Measurements from ENCODE around the gene CASP2.

The CASP2 gene

DNA sequence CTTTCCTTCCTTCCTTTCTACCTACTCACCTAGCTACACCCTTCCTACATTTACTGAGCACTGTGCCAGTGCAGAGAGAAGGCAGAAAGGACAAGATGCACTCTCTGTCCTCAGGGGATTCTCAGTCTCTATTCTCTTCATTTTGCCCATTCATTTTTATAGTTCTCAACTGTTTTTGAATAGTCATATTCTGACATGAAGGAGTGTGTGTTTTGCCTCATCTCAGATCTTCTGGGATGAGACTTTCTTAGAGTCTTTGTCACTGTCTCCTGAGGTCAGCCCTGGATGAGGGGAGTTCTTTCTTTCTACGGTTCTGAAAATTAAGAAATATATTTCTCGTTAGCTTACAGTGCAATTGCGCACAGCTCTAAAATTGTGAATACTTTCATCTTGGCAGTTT, 49.1 kb downstream of the CASP2 start:
- no peak for DNase-seq (ENCODE audit: low read depth)

DNA sequence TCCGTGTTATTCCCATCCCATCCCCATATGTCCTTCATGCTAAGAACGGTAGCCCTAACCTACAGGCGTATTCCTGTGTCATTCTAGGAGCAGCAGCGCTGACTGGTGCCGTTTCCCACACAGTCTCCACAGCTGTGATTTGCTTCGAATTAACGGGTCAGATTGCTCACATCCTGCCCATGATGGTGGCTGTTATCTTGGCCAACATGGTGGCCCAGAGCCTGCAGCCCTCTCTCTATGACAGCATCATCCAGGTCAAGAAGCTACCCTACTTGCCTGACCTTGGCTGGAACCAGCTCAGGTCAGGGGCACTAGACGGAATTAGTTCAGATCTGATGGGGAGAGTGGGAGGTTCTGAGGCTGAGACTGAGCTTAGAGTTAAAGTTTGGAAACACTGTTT, 53.7 kb downstream of the CASP2 start:
- DNase-seq (ENCODE audit: low read depth): no peak

DNA sequence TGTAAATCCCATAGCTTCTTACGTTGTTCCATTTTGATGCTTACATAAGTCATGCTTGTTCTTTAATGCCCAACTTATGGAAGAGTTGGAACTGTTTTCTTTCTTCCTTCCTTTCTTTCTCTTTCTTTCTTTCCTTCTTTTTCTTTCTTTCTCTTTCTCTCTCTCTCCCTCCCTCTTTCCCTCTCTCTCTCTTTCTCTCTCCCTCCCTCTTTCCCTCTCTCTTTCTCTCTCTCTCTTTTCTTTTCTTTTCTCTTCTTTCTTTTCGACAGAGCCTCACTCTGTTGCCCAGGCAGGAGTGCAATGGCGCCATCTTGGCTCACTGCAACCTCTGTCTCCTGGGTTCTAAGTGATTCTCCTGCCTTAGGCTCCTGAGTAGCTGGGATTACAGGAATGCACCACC, 55.4 kb downstream of the CASP2 start:
- no peak for DNase-seq (ENCODE audit: low read depth)

DNA sequence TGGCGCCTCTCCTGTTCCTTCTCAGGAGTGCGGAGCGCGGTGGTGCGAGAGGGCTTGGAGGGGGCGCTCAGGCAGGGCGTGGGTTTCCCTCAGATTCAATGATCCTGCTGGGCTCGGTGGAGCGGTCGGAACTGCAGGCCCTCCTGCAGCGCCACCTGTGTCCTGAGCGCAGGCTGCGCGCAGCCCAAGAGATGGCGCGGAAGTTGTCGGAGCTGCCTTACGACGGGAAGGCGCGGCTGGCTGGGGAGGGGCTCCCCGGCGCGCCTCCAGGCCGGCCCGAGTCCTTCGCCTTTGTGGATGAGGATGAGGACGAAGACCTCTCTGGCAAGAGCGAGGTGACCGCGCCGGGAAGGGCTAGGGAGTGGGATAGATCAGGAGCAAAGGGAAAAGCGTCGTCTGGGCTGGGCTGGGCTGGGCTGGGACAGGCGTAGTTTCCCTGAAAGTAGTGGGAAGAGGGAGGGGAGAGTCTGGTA, 57.3 kb downstream of the CASP2 start:
- peak; percentile 46 for DNase-seq (ENCODE audit: low read depth)

DNA sequence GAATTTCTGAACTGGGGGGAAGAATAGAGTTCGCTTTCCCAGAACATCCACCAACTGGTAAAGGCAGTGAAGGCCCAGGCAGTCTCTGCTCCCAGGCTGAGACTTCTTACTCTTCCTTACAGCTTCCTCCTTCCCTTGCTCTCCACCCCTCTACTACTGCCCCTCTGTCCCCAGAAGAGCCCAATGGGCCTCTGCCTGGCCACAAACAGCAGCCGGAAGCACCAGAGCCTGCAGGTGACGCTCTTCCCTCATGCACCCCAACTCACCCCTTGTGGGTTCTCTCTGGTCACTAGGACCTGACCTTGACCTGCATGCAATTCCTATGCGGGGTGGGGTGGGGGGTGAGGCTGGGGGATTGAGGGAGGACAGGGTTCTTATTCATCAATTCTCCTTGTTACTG, 57.9 kb downstream of the CASP2 start:
- DNase-seq (ENCODE audit: low read depth): no peak

DNA sequence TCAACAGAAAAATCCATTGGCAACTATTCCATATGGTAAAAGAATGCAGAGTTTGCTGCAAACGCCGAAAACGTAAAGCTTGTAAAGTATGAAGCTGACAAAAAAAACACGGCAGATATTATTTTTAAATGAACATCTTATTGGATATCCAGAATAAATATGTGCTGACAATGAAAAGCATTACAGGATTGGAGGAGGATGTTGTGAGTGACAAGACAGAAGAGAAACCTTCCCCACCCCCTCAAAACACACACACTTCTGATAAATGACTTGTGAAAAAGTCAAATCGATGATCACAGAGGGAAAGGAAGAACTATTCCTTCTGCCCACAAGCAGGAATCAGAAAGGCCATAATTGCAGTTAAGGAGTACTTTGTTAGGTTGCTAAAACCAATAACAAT, 59.8 kb downstream of the CASP2 start:
- DNase-seq (ENCODE audit: low read depth): no peak

DNA sequence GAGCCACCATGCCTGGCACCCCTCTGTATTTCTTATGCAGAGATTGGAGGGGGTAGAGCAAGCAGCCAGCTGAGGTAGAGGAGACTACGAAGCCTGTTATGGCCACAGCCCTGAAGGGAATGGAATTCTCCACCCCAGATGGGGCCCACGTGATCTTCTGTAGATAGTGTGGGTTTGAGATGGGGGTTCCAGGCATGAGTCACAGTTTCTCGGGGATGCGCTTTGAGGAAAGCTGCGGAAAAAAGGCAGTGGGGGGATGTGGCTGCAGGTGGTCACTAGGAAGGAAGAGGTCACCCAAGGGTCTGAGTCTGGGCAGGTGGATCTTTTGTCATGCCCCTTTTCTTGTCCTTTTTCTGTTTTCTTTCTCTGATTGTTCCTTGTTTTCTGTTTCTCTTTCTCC, 62.9 kb downstream of the CASP2 start:
- no peak for DNase-seq (ENCODE audit: low read depth)

DNA sequence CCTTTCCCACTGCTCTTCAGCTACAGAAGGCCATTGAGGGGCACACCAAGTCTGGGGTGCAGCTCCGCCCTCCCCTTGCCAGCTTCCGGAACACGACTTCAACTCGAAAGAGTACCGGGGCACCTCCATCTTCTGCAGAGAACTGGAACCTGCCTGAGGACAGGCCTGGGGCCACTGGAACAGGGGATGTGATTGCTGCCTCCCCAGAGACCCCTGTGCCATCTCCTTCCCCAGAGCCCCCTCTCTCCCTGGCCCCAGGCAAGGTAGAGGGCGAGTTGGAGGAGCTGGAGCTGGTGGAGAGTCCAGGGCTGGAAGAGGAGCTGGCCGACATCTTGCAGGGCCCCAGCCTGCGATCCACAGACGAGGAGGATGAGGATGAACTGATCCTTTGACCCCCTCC, 63.4 kb downstream of the CASP2 start:
- no peak for DNase-seq (ENCODE audit: low read depth)

DNA sequence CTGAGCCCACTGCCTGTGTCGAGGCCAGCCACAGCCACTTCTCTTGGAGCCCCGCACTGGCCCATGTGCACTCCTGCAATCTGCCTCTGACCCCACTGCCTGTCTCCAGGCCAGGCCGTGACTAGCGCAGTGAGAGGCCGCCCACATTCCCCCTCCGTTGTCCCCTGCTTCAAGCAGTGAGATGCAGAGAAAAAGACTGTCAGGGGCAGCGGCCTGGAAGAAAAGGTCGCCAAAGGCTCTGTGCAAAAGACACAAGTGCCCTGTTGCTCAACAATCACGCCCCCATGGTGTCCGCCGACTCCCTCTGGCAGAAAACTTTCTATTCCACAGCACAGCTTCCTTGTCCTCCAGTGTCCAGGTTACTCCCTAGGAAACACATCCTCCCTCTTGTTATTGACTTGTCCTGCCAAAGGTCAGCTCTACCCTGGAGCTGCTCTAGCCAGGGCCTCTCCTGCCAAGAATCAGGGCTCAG, 64.4 kb downstream of the CASP2 start:
- no peak for DNase-seq (ENCODE audit: low read depth)

DNA sequence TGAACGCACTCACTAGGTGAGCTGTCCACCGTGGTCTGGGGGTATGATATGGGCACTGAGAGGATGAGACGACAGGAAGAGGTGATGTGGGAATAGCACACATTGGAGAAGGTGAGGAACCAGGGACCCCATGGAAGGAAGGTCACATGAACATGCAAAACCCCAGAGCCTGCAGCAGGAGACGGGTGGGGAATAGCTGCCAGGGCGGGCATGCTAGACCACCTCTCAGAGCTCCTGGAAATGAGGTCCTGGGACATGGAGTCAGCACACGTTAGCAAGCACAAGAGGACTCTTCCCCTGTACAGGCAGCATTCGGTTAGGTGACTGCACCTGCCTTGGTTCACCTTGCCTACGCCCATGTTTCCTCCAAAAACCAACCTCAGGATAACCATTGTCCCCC, 66.2 kb downstream of the CASP2 start:
- DNase-seq (ENCODE audit: low read depth): no peak

DNA sequence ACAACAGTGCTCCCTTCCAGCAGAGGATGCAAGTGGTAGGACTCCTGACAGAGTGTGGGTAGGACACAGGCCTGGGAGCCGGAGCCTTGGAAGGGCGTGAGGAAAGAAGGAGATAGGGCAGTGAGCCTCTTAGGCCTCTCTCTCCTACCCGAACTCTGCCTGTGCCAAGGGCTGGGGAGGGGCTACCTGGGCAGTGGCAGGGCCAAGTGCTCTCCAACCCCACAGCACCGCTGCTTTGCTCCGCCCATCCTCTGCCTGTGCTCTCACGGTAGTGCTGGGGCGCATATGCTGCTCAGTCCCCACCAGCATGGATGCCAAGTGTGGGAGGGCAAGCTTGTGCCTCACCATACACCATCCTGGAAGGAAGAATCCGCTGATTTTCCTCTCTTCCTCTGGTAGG, 66.8 kb downstream of the CASP2 start:
- DNase-seq (ENCODE audit: low read depth): no peak

DNA sequence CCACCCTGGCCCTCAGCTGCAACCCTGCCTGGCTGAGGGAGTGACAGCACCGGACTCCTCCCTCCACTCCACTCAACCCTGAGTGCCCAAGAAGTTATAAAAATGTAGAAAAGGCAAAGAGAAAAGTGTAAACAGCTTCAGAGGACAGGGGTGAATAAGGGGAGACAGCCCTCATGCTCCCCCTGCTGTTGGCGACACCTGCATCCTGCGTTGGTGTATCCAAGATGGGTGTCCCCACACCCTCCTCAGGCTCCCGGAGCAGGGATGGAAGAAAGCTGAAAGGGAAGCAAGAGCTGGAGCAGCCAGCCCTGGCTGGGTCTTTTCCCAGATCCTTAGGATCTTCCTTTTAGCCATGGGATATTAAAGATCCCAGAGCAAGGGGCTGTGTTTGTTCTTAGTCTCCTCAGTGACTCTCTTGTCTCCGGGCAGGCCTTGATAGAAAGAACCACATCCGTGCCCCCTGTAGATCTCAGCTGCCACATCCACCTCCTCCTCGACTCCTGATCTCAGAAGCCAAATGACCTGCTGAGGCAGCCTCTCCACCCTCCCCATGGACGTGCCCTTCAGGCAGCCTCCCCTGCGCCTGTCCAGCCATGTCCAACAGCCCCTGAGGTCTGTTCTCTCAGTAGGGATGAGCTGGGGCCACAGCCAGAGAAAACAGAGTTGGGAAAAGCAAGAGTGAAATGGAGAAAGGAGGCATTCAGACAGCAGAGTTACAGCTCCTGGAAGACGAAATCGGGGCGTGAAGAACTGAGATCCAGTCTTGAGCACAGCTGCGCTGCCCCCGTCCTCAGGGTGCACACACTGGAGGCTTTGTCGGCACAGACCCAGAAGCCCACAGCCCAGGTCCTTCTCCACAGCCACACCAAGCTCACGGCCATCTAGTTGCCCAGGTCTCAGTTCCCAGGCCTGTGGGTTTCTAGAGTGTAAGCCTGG, 67.6 kb downstream of the CASP2 start:
- no peak for DNase-seq (ENCODE audit: low read depth)

DNA sequence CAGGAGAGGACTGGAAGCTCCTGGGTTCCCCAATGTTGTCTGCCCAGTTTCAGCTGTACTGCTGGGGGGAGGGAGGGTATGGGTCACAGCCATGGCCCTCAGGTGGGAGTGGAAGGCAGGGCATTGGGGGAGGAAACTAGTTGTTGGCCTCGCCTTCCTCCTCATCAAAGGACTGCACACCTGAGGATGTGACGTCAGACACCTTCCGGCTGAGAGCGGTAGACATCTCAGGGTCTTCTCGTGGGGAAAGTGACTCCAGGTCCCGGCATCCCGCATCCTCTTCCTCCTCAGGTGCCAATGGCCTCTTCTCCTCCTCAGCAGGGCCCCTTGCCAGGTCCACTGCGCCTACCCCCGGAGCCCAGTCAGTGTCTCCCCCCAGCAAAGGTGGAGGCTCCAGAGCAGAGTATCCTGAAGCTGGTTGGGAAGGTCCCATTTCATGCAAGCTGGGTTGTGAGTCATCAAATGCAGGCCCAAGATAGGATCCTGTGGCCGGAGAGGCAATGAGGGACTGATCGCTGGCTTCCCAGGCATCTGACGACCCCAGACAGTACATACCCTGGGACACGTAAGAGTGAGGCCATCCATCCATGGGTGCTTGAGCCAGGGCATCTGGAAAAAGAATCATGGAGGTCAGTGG, 68.4 kb downstream of the CASP2 start:
- DNase-seq (ENCODE audit: low read depth): no peak
